NCI-H82 (cell line): ENCODE measurements around the gene ABCC4.

ENCODE experiments used
- DNase-seq: peaks from one replicate; lab custom pipeline; 2025; lab: John Stamatoyannopoulos, UW

Gene ABCC4

DNA sequence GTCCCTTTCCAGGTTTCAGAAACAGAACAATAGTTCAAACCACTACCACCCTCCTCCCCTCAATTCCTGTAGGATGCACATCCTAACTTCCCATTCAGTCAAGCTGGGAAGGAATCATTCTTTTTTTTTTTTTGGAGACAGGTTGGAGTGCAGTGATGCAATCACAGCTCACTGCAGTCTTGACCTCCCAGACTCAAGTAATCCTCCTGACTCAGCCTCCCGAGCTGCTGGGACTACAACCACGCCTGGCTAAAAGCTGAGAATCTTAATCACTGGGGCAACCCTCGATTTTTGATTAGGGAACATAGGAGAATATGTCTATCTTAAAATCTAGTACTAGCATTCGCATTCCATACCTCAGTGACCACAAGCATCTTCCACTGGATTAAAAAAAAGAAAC is 146.2 kb downstream of the ABCC4 start:
- DNase-seq: no peak

DNA sequence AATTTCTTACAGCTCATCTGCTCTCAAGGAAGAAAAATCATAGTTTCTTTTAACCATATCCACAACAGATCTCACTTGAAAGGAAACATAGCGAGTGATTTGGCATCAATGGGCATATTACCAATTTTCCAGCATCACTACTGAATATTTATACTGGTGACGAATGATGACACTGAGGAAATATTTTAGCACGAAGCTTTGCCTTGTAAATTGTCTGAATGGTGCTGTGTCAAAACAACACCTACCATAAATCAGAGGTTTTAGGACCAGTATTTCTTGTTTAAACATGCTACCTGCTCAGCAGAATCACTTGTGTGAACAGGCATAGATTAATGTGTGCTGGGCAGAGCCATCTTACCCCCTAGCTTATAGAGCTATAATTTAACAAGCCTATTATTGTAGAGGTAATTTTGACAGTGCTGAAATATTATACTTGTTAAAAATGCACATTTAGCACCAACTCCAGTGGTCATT is 146.8 kb downstream of the ABCC4 start:
- no peak for DNase-seq

- no peak for DNase-seq
Measured at GRCh38 chr13:95153647-95154412, 147.4 kb downstream of the ABCC4 start.

DNA sequence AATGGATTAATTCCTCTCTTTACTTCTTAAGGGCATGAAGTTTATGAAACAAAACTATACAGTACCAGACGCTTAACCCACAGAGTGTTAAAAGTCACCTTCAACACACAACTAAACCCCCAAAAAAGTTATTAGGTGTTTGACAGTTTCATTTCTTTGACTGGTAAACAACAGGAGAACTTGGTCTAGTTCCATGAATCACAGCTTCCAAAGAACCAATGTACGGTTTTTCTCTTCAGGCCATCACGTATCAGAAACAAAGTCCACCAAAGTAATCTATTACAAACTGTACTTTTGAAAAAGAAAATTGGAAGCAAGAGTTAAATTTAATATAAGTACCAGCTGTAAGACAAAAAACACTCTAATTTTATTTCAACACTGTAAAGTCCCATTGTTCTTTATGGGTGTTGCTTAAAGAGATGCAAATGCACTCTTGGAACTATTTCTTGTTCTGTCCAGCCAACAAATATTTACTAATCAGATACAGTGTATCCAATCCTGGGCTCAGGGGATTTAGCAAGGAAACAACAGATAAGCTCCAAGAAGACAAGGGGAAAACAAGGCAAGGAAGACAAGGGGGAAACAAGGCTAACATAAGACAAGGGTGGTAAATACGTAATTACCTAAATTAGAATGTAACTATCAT is 149.2 kb downstream of the ABCC4 start:
- no peak for DNase-seq

DNA sequence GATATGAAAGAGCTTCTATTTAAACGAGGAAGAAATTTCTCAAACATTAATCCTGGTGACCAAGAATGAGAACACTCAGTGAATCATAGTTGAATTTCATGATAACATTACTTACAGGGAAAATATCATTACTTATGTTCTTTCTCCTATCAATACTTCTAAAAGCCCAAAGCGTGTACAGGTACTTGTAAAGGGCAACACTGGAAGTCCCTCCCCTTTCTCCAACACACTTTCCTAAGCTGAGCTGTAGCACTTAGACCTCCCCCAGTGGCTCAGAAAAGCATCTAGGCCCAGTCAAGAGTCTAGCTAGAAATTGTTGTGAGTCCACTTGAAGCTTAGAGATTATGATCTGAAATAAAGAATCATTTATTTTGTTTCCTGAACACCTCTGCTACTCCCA is 150.7 kb downstream of the ABCC4 start:
- peak; percentile 18 for DNase-seq

DNA sequence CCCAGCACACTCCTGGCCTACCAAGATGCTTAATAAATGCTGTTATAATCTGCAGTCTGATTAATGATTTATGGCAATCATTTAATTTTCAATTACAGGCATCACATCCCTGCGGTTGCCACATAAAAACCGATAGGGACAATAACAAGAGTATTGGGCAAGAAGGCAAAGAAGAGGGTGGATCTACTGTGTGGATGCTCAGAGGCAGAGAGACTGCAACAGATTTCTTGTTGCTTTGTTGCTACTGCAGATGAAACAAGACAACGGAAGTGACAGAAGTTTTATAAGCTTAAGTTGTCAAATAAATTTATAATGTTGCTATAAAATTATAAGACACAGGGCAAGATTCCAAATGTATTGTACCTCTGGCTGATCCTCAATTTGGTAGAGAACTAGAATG is 154.8 kb downstream of the ABCC4 start:
- no peak for DNase-seq

DNA sequence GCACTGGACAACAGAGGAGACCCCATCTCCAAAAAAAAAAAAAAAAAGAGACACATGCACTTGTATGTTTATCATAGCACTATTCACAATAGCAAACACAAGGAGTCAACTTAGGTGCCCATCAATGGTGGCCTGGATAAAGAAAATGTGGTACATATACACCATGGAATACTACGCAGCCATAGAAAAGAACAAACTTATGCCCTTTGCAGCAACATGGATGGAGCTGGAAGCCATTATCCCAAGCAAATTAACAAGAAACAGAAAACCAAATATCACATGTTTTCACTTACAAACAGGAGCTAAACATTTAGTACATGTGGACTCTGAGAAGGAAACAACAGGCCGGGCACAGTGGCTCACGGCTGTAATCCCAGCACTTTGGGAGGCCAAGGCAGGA is 155.7 kb downstream of the ABCC4 start:
- no peak for DNase-seq

- no peak for DNase-seq
Measured at GRCh38 chr13:95140502-95140901, 160.7 kb downstream of the ABCC4 start.

DNA sequence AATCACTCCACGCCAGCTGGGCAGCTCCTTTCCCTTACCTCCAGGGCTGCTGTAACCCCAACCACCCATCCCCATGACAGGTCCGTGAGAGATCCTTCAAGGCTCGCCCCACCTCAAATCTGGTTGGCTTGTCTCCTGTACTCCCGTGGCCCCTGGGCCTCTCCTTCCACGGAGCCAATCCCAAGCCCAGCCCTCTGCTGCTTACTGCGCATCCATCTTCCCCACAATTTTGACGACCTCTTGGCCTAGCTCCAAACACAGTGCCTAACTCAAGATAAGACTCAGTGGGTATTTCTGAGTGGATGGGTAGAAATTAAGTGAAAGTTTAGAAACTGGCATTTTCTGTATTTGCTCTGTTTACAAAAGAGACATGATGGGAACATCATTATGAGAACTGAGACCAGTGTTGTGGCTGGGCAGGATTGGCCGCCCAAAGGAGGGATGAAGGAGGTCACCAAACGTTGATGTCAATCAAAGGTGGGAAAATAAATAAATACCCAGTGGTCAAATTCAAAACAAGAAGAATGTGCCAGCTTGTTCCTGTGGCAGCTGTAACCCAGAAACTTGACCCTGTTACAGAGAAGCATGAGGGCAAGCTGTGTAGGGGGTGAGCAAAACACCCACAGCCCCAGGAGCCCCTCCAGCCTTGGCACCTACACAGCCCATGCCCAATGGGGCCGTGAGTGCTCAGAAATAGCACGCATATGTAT is 162.2 kb downstream of the ABCC4 start:
- DNase-seq: no peak

DNA sequence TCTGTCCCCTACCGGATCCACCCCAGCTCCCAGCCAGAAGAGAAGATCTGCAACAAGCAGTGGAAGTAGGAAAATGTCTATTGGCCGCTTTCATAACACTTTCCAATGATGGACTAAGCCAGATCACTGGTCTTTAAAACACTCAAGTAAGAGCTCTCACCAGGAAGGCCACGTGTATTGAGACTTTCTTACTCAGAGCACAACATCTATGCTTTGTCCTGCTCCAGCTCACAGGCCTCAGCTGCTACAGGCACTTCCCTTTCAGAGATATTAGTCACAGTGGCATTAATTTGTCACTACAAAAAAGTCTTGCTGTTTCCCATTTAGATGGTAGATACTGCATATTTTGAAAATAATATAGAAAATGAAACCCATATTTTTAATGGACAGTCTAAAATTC is 164.2 kb downstream of the ABCC4 start:
- DNase-seq: no peak

GRCh38 chr13:95136638-95137037 is 164.6 kb downstream of the ABCC4 start:
- no peak for DNase-seq

- DNase-seq: no peak
Measured at GRCh38 chr13:95133498-95133897, 167.8 kb downstream of the ABCC4 start.

DNA sequence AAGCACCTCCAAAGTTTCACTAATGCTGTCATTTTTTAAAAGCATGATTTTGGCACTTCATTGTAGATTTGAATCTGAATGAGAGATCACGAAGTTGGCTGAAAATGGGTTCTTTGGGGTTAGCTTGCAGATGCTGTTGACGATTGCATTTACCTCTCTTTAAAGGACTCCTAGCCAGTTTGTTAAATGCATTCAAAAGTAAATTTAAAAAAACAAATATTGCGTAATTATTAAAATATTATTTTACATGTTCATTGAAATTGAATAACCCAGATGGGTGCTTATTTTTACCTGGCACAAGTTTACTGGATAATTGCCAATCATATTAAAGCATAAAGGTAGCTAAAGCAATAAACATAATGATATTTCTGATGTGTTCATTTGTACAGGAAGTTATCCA is 172.2 kb downstream of the ABCC4 start:
- DNase-seq: no peak

DNA sequence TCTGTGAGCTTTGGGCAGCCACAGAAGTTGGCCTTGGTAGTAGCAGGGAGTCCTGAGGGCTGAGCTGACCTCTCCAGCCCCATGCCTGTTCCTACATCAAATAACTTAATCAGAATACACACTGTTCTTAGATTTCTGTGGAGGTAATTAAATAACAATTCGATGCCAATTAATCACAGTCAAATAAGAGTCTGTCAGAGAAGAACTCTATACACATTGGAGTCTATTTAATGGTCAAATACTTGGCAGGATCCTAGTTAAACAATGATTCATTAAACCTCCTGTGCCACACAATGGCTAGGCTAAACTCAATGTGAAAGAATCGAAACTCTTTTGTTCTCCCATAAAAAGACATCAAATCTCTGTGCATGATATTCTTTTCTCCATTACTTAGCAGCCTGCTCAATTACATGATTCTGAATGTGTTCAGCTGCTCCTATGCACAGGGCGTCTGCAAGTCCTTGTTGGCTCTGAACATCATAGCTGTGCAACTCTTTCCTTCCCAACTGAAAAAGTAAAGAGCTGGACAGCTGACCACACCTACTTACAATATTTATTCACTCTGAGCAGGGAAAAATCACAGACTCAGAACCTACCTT is 173.1 kb downstream of the ABCC4 start:
- DNase-seq: no peak

- no peak for DNase-seq
Measured at GRCh38 chr13:95124959-95125358, 176.3 kb downstream of the ABCC4 start.

GRCh38 chr13:95123726-95124125 is 177.5 kb downstream of the ABCC4 start:
- no peak for DNase-seq

DNA sequence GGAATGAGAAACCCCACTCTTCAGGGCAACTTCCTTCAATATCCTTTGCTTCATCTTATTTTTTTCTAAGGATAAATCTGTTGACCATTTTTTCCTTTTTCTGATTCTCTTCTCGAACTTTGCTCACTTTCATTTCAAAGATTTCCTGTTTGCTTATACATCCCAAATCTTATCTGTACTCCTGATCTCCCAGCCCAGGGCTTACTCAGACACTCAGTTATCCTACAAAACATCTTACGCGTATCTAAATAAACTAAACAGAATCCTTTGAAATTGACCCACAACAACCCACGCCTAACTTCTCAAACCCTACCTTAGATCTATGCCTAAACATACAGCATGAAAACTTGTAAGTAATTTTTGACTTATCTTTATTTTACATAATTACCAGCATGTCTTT is 179.2 kb downstream of the ABCC4 start:
- no peak for DNase-seq

DNA sequence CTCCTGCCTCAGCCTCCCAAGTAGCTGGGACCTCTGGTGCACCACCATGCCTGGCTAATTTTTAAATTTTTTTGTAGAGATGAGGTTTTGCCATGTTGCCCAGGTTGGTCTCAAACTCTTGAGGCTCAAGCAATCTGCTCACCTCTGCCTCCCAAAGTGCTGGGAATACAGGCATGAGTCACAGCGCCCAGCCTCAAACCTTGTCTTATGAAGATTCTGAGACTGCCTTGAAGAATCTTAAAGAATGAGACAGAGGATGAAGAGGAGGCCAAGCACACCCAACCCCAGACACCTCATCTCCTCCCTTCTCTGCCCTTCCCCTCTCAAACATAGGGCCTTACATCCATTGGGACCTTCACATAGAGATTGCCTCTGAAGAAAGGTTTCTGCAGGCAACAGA is 179.7 kb downstream of the ABCC4 start:
- DNase-seq: no peak

DNA sequence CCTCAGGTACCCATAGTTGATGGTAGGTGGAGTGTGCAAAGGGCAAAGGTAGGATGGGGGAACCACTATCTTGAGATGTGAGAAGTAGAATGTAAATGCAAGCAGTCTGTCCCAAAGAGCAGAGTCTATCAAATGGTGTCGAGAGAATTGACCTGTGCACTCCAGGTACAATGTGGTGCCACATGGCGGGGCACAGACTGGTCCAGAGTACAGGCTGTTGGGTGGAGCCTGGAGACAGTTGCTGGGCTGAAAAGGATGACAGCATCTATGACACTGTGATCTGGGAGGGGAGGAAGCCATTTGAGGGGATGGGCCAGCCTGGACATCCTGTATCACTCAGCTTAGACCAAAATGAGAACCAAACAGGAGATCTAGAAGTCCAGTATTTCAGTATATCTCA is 180.6 kb downstream of the ABCC4 start:
- DNase-seq: no peak

DNA sequence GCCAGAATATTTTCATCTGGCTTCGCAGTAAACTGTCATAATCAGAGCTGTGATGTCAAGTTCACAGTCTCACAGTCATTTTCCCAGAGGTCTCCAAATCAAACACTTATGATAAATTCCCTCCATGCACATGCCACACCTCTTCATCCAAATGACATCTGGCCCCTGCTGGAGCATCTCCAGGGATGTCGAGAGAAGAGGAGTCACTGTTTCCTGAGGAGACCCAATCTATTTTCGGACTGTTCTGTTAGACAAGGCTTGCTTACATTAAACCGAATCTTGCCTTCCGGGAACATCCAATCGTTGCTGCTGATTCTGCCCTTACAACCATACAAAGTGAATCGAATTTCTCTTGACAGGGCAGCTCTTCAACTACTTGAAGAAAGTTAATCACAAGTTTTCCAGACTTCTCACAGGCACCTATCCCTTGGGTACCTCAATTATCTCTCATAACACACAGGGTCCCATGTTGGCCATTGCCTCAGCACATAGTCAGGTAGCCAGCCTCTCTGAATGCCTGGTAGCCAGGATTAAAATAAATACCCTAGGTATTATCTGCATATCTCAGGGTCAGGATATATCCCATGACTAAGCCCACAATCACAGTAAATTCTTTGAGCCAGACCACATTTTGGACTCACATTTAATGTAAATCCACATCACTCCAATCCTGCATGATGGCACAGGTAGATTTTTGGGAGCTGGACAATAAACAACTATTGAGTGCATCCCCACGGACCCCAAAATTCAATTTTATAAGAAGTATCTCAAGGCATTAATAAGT is 182.5 kb downstream of the ABCC4 start:
- no peak for DNase-seq

- peak; percentile 17 for DNase-seq
Measured at GRCh38 chr13:95117092-95117491, 184.2 kb downstream of the ABCC4 start.

DNA sequence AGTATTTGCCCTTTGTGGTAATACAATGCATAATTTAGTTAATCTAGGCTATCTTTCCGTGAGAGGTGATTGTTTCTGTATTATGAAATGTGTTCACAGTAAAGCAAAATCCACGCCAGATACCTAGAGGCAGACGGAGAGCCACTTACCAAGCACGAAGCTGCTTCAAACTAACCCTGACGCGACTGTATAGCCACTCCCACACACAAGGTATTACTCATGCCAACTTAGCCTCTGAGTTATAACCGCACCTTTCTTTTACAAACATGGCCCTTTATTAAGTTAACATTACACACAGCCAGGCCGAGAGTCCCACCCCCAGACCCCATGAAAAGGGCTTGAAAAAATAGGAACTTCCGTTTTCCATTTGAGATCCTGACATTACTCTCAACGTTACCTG is 185.7 kb downstream of the ABCC4 start:
- no peak for DNase-seq
